Bronchial epithelial cell (primary cell): ENCODE results near the gene ANTXR1. TPM values are rescaled to one million over a fixed set of nuclear protein-coding genes. Genes with fewer than 3 reads are reported as not detected.

Source experiments
- DNase-seq: peaks from one replicate; pipeline ENCODE4 v3.0.0-alpha.2; 2010; ENCODE audit warnings: low read depth
- FAIRE-seq: peaks from 2 replicates; lab custom pipeline; 2011; peaks lifted over from hg19 to GRCh38; lab: Jason Lieb, UNC
- H3K27me3 ChIP-seq: 2 replicates; pipeline ENCODE4 v1.5.1; 2011; ENCODE audit warnings: low read length; ENCODE audit not compliant: control insufficient read depth, insufficient read depth
- H3K36me3 ChIP-seq: 2 replicates; pipeline ENCODE4 v1.5.1; 2011; ENCODE audit warnings: low read length; ENCODE audit not compliant: control insufficient read depth, insufficient read depth
- H3K4me3 ChIP-seq: 2 replicates; pipeline ENCODE4 v1.5.1; 2011; ENCODE audit warnings: mild to moderate bottlenecking, low read depth, low read length, control low read depth
- total RNA-seq: library from RNA; depleted of rRNA; stranded (reverse); fragments of >200 nt; gene quantifications from 2 replicates; pipeline ENCODE4 v1.2.1, GENCODE V29; 2014
- TF ChIP-seq, protein P1 (sequence below): IDR thresholded peaks from 2 replicates; pipeline ENCODE4 v1.5.1; 2011; ENCODE audit warnings: mild to moderate bottlenecking, moderate library complexity, low read length, control low read depth, inconsistent platforms; ENCODE audit not compliant: insufficient read depth, severe bottlenecking

Gene ANTXR1
- total RNA-seq, 1 donor from 2014 or later = 3.7 TPM

DNA sequence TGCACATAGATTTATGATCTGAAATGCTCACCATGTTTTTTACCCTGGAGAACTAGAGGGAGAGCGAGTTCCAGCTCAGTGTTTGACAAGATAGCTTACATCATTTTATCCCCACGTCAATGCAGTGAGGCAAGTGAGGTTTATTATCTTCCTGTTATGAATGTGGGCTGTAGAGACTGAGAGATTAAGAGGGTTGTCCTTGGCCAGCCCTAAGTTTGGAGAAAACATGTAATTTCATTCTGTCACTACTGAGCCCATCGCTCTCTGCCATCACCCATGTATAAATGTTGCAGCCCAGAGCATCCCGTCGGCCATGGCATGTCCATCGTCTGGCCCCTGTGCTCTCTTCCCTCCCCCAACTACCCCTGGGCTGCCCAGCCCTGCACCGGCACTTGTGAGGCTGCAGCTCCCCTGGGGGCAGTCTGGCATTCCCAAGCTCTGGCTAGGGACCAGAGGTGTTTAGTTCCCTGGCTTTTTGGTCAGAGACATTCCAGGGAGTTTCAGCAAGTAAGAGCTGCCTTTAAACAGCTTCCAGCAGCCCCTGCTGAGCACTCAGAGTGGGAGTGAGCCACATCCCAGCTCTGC is 136.7 kb downstream of the ANTXR1 start:
- H3K27me3 ChIP-seq = no peaks in the 10 kb centered on the region
- H3K36me3 ChIP-seq = no peaks in the 10 kb centered on the region
- DNase-seq (no peak), FAIRE-seq (no peak)
- TF ChIP-seq, protein P1, sequence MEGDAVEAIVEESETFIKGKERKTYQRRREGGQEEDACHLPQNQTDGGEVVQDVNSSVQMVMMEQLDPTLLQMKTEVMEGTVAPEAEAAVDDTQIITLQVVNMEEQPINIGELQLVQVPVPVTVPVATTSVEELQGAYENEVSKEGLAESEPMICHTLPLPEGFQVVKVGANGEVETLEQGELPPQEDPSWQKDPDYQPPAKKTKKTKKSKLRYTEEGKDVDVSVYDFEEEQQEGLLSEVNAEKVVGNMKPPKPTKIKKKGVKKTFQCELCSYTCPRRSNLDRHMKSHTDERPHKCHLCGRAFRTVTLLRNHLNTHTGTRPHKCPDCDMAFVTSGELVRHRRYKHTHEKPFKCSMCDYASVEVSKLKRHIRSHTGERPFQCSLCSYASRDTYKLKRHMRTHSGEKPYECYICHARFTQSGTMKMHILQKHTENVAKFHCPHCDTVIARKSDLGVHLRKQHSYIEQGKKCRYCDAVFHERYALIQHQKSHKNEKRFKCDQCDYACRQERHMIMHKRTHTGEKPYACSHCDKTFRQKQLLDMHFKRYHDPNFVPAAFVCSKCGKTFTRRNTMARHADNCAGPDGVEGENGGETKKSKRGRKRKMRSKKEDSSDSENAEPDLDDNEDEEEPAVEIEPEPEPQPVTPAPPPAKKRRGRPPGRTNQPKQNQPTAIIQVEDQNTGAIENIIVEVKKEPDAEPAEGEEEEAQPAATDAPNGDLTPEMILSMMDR = no peak
- H3K4me3 ChIP-seq = no peak overlapping the region

DNA sequence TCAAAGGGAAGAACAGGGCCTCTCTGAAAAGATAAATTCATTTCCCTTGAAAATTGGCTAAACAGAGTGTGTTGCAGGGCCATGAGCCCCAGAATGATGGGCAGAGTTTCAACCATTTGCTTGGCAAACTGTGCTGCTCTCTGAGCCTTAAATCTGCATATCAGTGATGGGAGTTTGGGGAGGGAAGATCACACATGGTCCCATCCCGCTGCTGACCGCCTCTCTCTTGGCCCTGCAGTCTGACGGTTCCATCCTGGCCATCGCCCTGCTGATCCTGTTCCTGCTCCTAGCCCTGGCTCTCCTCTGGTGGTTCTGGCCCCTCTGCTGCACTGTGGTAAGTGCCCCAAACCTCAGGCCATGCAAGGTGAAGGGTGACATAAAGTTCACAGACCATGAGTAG is 139.0 kb downstream of the ANTXR1 start:
- FAIRE-seq = no peak
- no peak for DNase-seq
- H3K27me3 ChIP-seq = no peaks in the 10 kb centered on the region
- H3K4me3 ChIP-seq = no peak overlapping the region
- H3K36me3 ChIP-seq = no peaks in the 10 kb centered on the region
- TF ChIP-seq, protein P1 = no peak

DNA sequence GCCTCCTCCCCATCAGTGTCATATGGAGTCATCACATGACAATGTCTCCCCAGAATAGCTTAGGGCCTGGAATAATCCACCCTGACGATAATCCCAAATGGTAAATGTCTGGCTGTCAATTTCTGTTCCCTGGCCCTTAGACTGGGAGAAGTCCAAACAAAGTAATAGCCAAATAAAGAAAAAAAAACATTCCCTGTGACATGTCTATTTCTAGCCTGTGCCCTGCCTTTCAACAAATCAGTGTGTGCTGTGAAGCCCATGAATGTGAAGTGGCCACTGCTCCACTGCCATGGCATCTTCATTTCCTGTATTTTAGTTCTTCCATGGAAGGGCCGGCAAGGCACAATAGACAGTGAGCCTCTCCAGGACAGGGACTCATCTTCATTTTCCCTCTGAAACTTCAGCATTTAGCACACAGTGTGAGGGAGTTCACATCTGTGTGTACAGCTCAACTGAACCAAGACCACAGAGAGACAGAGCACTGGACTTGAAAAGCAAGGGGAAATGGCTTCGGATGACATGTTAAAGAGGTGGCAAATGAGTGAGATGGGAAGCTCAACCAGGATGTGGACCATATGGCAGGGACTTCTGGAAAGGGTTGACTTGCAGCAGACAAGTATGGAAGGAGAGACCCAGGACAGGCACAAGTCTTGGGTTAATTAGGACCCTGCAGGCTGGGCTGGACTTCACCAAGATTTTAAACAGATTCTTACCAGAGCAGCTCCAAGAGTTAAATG is 140.0 kb downstream of the ANTXR1 start:
- no peak for FAIRE-seq
- TF ChIP-seq, protein P1 = no peak
- no peak for DNase-seq
- no peaks in the 10 kb centered on the region for H3K36me3 ChIP-seq
- no peak overlapping the region for H3K4me3 ChIP-seq
- no peaks in the 10 kb centered on the region for H3K27me3 ChIP-seq

DNA sequence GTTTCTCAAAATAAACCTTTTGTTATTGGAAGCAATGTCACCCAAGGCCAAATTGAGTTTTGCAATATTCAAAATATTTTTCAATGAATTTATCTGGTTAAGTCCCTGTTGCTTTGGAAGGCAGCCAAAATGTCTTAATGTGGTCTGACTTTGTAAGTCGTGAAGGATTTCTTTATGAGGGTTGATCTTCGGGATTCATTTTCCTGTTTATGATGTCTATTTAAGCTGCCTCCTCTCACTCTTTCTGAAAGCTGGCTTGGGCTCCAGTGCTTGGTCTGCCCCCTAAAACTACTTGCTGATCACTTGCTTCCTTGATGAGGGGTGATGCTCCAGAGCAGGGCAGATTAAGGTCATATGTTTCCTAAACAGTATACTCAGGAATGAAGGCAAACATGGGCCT is 141.1 kb downstream of the ANTXR1 start:
- no peaks in the 10 kb centered on the region for H3K36me3 ChIP-seq
- TF ChIP-seq, protein P1 = no peak
- no peaks in the 10 kb centered on the region for H3K27me3 ChIP-seq
- FAIRE-seq (no peak), DNase-seq (no peak)
- no peak overlapping the region for H3K4me3 ChIP-seq

DNA sequence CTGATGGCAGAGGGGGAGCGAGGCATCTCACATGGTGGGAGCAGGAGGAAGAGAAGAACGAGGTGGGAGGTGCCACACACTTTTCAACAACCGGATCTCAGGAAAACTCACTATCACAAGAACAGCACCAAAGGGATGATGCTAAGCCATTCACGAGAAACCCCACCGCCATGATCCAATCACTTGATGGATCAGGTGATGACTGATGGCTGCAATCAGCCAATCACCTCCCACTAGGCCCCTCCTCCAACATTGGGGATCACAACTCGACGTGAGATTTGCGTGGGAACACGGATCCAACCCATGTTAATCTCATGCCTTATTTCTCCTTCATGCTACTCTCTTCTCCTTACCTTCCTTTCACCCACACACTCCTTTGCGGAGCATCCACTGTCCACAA is 143.6 kb downstream of the ANTXR1 start:
- no peak overlapping the region for H3K4me3 ChIP-seq
- TF ChIP-seq, protein P1 = no peak
- no peaks in the 10 kb centered on the region for H3K36me3 ChIP-seq
- DNase-seq (no peak), FAIRE-seq (no peak)
- H3K27me3 ChIP-seq = no peaks in the 10 kb centered on the region

DNA sequence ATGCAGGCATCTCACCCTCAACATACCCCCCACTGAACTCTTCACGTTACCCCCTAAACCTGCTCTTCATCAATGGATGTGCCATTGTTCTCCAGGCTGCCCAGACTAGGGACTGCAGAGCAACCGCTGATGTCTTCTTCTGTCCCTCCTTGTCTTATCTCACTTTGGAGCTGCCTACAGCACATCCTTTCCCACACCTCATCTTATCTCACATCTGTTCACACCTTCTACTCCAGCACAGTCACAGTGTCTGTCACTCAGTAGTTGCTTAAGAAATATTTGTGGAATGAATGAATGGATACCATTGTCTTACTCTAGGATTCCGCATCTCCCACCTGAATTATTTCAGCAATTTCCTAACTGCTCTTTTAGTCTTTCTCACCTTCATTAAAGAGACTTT is 144.5 kb downstream of the ANTXR1 start:
- no peak overlapping the region for H3K4me3 ChIP-seq
- no peaks in the 10 kb centered on the region for H3K27me3 ChIP-seq
- FAIRE-seq (no peak), DNase-seq (no peak)
- TF ChIP-seq, protein P1 = no peak
- H3K36me3 ChIP-seq = no peaks in the 10 kb centered on the region
